CD14-positive monocyte (primary cell): Measurements from ENCODE around the gene C3orf52. TPM values are rescaled to one million over a fixed set of nuclear protein-coding genes. Genes with fewer than 3 reads are reported as not detected.
"Not testable (repeated sequence)": the region's sequence is repeated elsewhere in the genome, so short reads cannot be mapped to it uniquely, and the experiment has no call there.

Experiments used
- DNase-seq, 3 donors: peaks; one replicate each; pipeline ENCODE4 v3.0.0-alpha.2; 2011 to 2022
- H2AFZ ChIP-seq: 2 replicates; pipeline ENCODE4 v1.6.0; 2012; ENCODE audit warnings: mild to moderate bottlenecking, low read depth, low read length, inconsistent platforms; ENCODE audit not compliant: insufficient read depth, poor library complexity, severe bottlenecking
- H3K27ac ChIP-seq, 2 donors: 1 replicate in 1 of 2; 2 replicates in 1 of 2; pipeline ENCODE4 v1.5.1; 2012 to 2013; ENCODE audit warnings: low read length in 2 of 2, control low read depth in 1 of 2, inconsistent platforms in 1 of 2, low read depth in 1 of 2, mild to moderate bottlenecking in 1 of 2
- H3K27me3 ChIP-seq, 2 donors: one replicate each; pipeline versions ENCODE4 v1.6.0 to v1.6.1; 2011 to 2013; ENCODE audit warnings: low read length in 2 of 2; ENCODE audit not compliant: control insufficient read depth in 2 of 2, insufficient read depth in 2 of 2
- H3K36me3 ChIP-seq, 2 donors: replicated peaks in 1 of 2; 1 replicate in 1 of 2; 2 replicates in 1 of 2; pipeline versions ENCODE4 v1.5.1 to v1.6.1; 2012 to 2013; ENCODE audit warnings: low read length in 2 of 2, control low read depth in 1 of 2, inconsistent platforms in 1 of 2, mild to moderate bottlenecking in 1 of 2; ENCODE audit not compliant: insufficient read depth in 2 of 2, control insufficient read depth in 1 of 2
- H3K4me1 ChIP-seq, 2 donors: 1 replicate in 1 of 2; 2 replicates in 1 of 2; pipeline versions ENCODE4 v1.5.1 to v1.6.1; 2012 to 2013; ENCODE audit warnings: low read length in 2 of 2, control low read depth in 1 of 2, inconsistent platforms in 1 of 2, mild to moderate bottlenecking in 1 of 2, moderate library complexity in 1 of 2; ENCODE audit not compliant: insufficient read depth in 2 of 2, control insufficient read depth in 1 of 2
- H3K4me2 ChIP-seq: replicated peaks from 2 replicates; pipeline ENCODE3; 2012; ENCODE audit warnings: low read length, moderate library complexity, mild to moderate bottlenecking; ENCODE audit not compliant: poor library complexity, severe bottlenecking; ENCODE audit errors: extremely low read depth
- H3K4me3 ChIP-seq, 3 experiments: fragments of 200-600 bp in 1 of 3; sonication (generic) in 1 of 3; replicated peaks in 1 of 3; 1 replicate in 2 of 3; 2 replicates in 1 of 3; pipeline ENCODE4 v1.5.1; 2011 to 2013; ENCODE audit warnings: low read length in 3 of 3, mild to moderate bottlenecking in 3 of 3, control low read depth in 2 of 3, low read depth in 2 of 3, inconsistent platforms in 1 of 3, moderate library complexity in 1 of 3
- H3K79me2 ChIP-seq: 2 replicates; pipeline ENCODE4 v1.6.0; 2012; ENCODE audit warnings: mild to moderate bottlenecking, control low read depth, inconsistent platforms, low read length, moderate library complexity; ENCODE audit not compliant: insufficient read depth
- H3K9ac ChIP-seq: 2 replicates; pipeline ENCODE4 v1.6.0; 2017; ENCODE audit warnings: low read length, mild to moderate bottlenecking; ENCODE audit not compliant: insufficient read depth, poor library complexity, severe bottlenecking
- H3K9me3 ChIP-seq, 2 donors: replicated peaks in 1 of 2; 1 replicate in 1 of 2; 2 replicates in 1 of 2; pipeline versions ENCODE4 v1.5.1 to v1.6.1; 2012 to 2013; ENCODE audit warnings: low read length in 2 of 2, control low read depth in 1 of 2; ENCODE audit not compliant: control insufficient read depth in 1 of 2, insufficient read depth in 1 of 2
- H4K20me1 ChIP-seq: 2 replicates; pipeline ENCODE4 v1.6.0; 2012; ENCODE audit warnings: mild to moderate bottlenecking, low read length, control low read depth, moderate library complexity; ENCODE audit not compliant: insufficient read depth
- H3K27ac Mint-ChIP-seq, 7 donors: one replicate each; pipeline ENCODE4 v1.8.0; 2020; ENCODE audit warnings: mild to moderate bottlenecking in 7 of 7, mixed read lengths in 7 of 7, moderate library complexity in 6 of 7, inconsistent platforms in 2 of 7
- H3K27me3 Mint-ChIP-seq, 3 donors: one replicate each; pipeline ENCODE4 v1.8.0; 2021 to 2022; ENCODE audit warnings: low read depth in 3 of 3, mild to moderate bottlenecking in 3 of 3, mixed read lengths in 3 of 3, moderate library complexity in 3 of 3, inconsistent platforms in 1 of 3
- H3K36me3 Mint-ChIP-seq, 2 donors: one replicate each; pipeline ENCODE4 v1.8.0; 2020; ENCODE audit warnings: mixed read lengths in 2 of 2, inconsistent platforms in 1 of 2, mild to moderate bottlenecking in 1 of 2
- H3K4me1 Mint-ChIP-seq: one replicate; pipeline ENCODE4 v1.8.0; 2020; ENCODE audit warnings: mild to moderate bottlenecking, mixed read lengths
- H3K4me3 Mint-ChIP-seq, 2 donors: one replicate each; pipeline ENCODE4 v1.8.0; 2020; ENCODE audit warnings: mild to moderate bottlenecking in 2 of 2, mixed read lengths in 2 of 2, moderate library complexity in 1 of 2
- H3K9me3 Mint-ChIP-seq, 7 donors: one replicate each; pipeline ENCODE4 v1.8.0; 2020 to 2022; ENCODE audit warnings: mixed read lengths in 7 of 7, mild to moderate bottlenecking in 6 of 7, moderate library complexity in 6 of 7, inconsistent platforms in 2 of 7
- CTCF ChIP-seq: fragments of 200-600 bp; IDR thresholded peaks from one replicate; pipeline ENCODE4 v1.8.0; 2022; ENCODE audit warnings: antibody characterized with exemption, mild to moderate bottlenecking
- WGBS: methylation state at CpG from one replicate; pipeline ENCODE4 v1.1.5; 2013; ENCODE audit warnings: missing lambda C conversion rate; ENCODE audit not compliant: insufficient coverage; 5-methylcytosine and 5-hydroxymethylcytosine counted together
- intact Hi-C, 2 donors: fragments of 100-400 bp; cut with micrococcal nuclease; formaldehyde crosslinking; loops; one replicate each; pipeline versions ENCODE4 v1.15.0 to v1.15.1; 2023
- polyA minus RNA-seq: library from RNA; depleted of rRNA, polyadenylated mRNA; stranded (reverse); fragments of >200 nt; gene quantifications from 2 replicates; pipeline ENCODE4 v1.2.3, GENCODE V29; 2012
- polyA plus RNA-seq, 3 donors: library from polyadenylated mRNA; depleted of rRNA in 1 of 3; unstranded in 2 of 3; stranded (reverse) in 1 of 3; fragments of 300-500 nt in 2 of 3; fragments of >200 nt in 1 of 3; fragmentation: Illumina TruSeq in 2 of 3; gene quantifications; 1 replicate in 2 of 3; 2 replicates in 1 of 3; pipeline ENCODE4 v1.2.3, GENCODE V29; 2012 to 2021
- total RNA-seq, 12 experiments: library from RNA in 1 of 12; stranded (reverse) in 1 of 12; fragments of 120-200 nt in 1 of 12; gene quantifications; one replicate each; pipeline ENCODE4 v1.2.4 and lab custom pipeline; 2013 to 2026; ENCODE audit warnings: mixed read lengths in 6 of 12, inconsistent platforms in 1 of 12

C3orf52 gene
- 0.08 TPM for total RNA-seq (2013)
- not detected for polyA plus RNA-seq
- not detected in 2 replicates for polyA minus RNA-seq
- total RNA-seq (lab: John Stamatoyannopoulos, UW): 0 to 3.0 (median 0.39) reads per million in 11 experiments

- Mint-ChIP-seq H3K27me3 (peaks cover 77 to 88% (median 86%) of the 10 kb centered on the region in 3 donors), H3K4me3 (peak within 1 kb of the TSS; percentile 78 to 92), H3K9me3 (peaks cover 0 to 16% (median 8%) of the 10 kb centered on the region in 7 donors), H3K4me1 (peaks cover 30% of the 10 kb centered on the region), H3K27ac (peak within 1 kb of the TSS in 1 of 7 donors; percentile 18), H3K36me3 (peaks cover 0 to 9% of the 10 kb centered on the region in 2 donors)
- no peaks in the 10 kb centered on the region for H3K79me2 ChIP-seq
- peak within 1 kb of the TSS; percentile 77 for H3K4me2 ChIP-seq
- H3K27me3 ChIP-seq: peaks cover 79 to 92% of the 10 kb centered on the region in 2 donors
- TF ChIP-seq CTCF: no peak
- no peaks in the 10 kb centered on the region for H4K20me1 ChIP-seq
- WGBS: 2% methylated on average over 56 of the region's 67 CpGs
- intact Hi-C loops: no loop called here
- H3K27ac ChIP-seq: no peak within 1 kb of the TSS
- peak within 1 kb of the TSS; percentile 59 for H2AFZ ChIP-seq
- H3K36me3 ChIP-seq: no peaks in the 10 kb centered on the region
- DNase-seq: peak; percentile 8 to 38 (median 10)
- peak within 1 kb of the TSS; percentile 9 for H3K9ac ChIP-seq
- peaks cover 21 to 22% of the 10 kb centered on the region in 2 donors for H3K4me1 ChIP-seq
- peaks cover 0 to 8% of the 10 kb centered on the region in 2 donors for H3K9me3 ChIP-seq
- H3K4me3 ChIP-seq: peak within 1 kb of the TSS; percentile 19 to 66 (median 24)
These were observed at the start of gene C3orf52 for GRCh38 chr3:112086076-112086854. Gene C3orf52 (plus strand): TSS chr3:112086389. CDS start chr3:112086408, 19 bp downstream.

- H3K4me3 ChIP-seq, H3K9me3 ChIP-seq, H3K9me3 Mint-ChIP-seq, H3K4me1 ChIP-seq, intact Hi-C loops, H3K79me2 ChIP-seq, H3K9ac ChIP-seq, H3K4me3 Mint-ChIP-seq, H3K27me3 Mint-ChIP-seq, H3K4me2 ChIP-seq, H3K27ac ChIP-seq, H3K4me1 Mint-ChIP-seq, H3K27ac Mint-ChIP-seq, H3K27me3 ChIP-seq, H4K20me1 ChIP-seq, DNase-seq, H2AFZ ChIP-seq, H3K36me3 Mint-ChIP-seq, H3K36me3 ChIP-seq: not testable (repeated sequence)
- WGBS: 90% methylated on average over 2 of the region's 4 CpGs
These were observed 49.0 kb upstream of the C3orf52 start for GRCh38 chr3:112037194-112037593.
